ENCODE data around the gene TRAK1.

GRCh38 chr3:42247576-42248027, 156.4 kb downstream of the TRAK1 start:
- TF ChIP-seq CTCF (IDR thresholded peaks at IDR 0.05; ENCODE audit: insufficient read depth, low read length) (peak; percentile 56), POLR2AphosphoS5 (IDR thresholded peaks at IDR 0.05; ENCODE audit: low read depth) (no peak), REST (IDR thresholded peaks at IDR 0.05; ENCODE audit: insufficient replicate concordance, low read depth) (no peak)
